ENCODE results near the gene SIRPA.

SIRPA gene

DNA sequence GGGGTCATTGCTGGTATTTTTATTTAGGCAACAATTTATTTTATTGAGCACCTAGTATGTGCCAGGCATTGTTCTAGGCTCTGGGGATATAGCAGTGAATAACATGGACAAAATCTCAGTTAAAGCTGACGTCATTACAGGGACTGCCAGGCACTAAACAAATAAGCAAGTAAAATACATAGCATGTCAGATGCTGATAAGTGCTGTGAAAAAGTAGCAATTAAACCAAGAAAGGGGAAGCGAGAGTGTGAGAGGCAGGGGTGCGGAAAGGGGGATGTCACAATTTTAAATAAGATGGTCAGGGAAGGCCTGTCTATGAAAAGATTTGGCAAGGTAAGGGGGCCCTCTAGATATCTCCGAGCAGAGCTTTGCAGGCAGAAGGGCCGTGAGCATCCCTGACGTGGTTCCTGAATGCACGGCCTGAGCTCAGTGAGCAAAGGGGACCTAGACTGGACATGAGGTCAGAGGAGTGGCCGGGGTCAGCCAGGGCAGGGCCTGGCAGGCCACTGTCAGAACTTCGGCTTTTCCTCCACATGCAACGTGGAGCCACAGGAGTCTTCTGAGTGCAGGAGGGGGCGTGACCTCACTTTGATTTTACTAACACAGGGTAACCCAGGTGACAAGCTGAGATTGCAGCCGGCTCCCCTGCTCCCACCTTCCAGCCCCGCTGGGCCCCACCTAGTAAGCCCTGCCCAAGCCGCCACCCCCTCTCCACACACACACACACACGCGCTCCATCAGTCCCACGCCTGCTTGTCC is 24.2 kb upstream of the SIRPA start:
- no peak for DNase-seq (ENCODE audit: low read depth)

DNA sequence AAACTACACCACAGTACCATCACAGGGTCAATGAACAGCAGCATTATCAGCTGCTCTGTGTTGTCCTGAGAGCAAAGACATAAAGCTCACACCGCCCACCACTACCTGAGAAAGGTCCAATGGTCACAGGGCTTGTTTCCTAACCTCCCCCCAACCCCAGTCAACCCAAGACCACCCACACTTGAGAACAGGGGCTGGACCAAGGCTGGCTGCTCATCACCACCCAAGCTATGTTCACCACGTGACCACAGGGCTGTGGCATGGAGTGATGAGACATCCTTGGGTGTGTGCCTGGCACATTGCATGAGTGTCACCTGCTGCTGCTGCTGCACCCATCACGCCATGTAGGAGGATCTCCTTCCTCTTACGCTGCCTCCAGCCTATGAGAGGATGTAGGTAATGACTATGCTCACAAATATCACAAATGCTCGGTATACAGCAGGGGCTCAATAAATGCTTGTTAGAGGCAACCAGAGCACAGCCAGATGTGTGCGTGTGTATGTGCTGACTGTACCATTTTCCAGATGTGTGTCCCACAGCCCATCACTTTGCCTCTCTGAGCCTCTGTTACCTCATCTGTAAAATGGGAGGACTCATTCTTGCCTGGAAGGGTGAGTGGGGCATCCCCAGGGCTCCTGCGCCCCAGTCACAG is 23.3 kb upstream of the SIRPA start:
- DNase-seq (ENCODE audit: low read depth), result no peak

- no peak for DNase-seq (ENCODE audit: low read depth)
Observed at GRCh38 chr20:1872459-1873097, 22.6 kb upstream of the SIRPA start.

DNA sequence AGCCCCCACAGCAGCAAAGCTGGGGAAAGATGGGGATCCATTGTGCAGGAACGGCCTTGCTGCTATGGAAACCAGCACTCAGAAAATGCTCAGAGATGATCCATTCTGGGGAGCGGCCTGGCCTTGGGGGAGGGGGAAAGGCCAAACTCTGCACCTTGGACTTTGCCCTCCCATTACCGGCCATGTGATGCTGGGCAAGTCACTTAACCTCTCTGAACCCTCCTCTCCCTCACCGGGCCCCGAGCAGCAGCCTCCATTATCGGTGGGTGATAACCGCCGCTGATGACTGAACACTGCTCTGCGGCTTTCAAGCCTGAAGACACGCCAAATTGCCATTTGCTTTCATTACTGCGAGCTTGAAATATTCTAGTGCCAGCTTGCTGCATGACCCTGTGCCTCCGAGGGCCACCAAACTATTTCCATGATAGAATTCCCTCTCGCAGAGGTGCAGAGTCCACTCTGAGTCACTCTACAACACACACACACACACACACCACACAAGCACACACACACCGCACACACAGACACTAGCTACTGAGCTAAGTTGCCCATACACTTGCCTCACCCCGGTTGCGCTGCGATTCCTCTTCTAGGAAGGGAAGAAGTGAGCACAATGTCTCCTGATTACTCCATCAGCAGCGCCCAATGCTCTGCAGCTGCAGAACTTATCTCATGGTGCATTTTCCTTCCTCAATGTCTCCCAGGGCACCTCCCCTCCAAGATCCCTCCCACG is 20.6 kb upstream of the SIRPA start:
- DNase-seq (ENCODE audit: low read depth), result no peak

DNA sequence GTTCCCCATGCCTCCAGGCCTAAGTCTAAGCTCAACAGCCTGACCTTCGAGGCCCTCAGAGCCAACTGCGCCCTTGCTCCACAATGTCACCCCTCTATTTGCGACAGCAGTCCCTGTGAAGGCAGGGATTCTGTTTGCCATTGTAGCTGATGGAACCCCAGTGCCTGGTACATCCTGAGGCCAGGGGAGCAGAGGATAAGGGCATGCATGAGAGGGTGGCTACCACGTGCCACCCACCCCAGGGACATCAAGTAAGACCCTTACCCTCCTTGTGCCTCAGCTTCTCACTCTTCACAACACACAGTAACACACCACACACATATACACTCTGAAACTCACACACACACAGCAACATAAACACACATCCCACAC is 20.0 kb upstream of the SIRPA start:
- DNase-seq (ENCODE audit: low read depth), result no peak

GRCh38 chr20:1875762-1876161 is 19.4 kb upstream of the SIRPA start:
- no peak for DNase-seq (ENCODE audit: low read depth)

- no peak for DNase-seq (ENCODE audit: low read depth)
Observed at GRCh38 chr20:1876217-1876921, 18.8 kb upstream of the SIRPA start.

GRCh38 chr20:1876975-1877608 is 18.1 kb upstream of the SIRPA start:
- DNase-seq (ENCODE audit: low read depth), result no peak

GRCh38 chr20:1877609-1878200 is 17.5 kb upstream of the SIRPA start:
- no peak for DNase-seq (ENCODE audit: low read depth)

GRCh38 chr20:1879369-1879768 is 15.8 kb upstream of the SIRPA start:
- no peak for DNase-seq (ENCODE audit: low read depth)

DNA sequence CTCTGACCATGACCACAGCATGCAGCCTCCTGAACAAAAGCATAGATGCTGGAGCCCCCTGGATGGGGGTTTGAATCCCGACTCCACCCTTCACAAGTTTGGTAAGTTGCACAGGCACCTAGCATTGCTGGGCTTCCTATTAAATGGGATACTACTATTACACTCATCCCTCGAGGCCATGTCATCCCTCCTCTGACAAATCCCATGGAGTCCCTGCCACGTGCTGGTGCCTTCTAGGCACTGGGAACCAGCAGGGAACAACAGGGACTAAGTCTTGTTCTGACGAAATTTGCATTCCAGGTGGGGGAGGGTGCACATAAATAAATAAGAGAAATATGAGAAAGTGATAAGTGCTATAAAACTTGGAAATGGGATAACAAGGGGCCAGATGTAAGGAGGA is 15.3 kb upstream of the SIRPA start:
- DNase-seq (ENCODE audit: low read depth), result no peak

DNA sequence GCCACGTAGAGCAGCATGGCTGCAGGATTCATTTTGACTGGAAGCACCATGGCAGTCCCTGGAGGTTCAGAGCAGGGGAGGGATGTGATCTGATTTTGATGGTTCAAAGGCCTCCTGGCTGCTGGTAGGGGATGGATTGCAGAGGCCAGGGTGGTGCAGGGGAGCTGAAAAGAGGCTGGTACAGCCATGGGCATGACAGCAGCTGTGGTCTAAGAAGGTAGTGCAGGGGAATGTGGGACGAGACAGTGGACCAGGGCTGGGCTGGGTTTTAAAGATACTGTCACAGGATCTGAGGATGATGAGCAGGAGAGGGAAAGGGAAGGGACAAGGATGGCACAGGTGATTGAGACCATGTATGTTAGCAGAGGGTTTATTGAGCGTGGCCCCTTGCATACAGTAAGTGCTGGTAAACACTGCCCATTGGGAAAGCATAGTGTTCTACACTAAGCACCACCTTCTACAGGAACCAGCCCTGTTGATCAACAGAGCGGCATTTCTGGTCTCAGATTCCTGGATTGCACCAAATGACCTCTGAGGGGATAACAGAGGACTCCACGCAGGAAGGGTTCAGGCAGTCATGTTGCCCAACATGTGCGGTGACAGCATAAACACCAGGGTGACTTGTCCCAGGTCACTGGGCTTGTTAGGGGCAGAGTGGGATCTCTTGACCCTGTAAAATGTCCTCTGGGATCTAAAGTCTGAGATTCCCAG is 14.5 kb upstream of the SIRPA start:
- no peak for DNase-seq (ENCODE audit: low read depth)

DNA sequence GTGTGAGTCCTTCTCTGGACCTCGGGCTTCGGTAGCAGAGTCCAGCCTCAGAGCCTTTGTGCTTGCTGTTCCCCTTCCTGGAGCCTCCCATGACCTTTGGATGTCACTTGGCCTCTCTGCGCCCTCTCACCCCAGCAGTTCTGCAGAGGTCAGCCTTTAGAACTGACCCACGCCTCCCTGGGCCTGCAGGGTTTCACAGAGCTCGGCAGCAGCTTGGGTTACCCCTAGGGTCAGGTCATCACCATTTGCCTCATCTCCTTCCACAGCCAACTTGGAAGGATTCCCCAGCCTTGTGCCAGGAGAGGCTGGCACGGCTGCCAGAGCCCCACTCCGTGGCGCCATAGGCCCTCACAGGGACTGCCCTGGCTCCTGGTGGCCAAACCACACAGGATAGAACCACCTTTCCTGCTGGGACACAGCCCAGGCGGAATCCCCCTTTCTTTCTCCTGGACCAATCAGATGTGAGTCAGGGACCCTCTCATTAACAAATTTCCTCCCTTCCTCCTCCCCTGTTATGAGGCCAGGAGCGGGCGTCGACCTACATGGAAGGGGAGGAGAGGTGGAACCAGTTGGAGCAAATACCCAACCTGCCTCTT is 13.9 kb upstream of the SIRPA start:
- DNase-seq (ENCODE audit: low read depth), result no peak

DNA sequence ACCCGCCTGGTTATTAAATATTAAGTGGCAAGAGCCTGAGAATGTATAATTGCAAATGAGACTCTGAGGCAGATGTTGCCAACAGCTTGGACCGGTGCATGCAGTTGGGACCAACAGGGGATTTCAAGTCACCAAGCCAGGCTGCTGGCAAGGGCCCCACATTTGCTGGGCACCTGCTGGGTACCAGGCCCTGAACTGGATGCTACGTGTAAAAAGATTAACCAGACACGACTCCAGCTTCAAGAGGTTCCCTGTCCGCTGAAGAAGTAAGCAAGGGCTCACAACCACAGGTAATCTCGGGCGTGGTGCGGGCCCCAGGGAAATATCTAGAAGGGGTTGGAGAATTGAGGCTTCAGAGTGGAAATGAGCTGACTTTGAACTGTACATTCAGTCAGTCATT is 13.2 kb upstream of the SIRPA start:
- DNase-seq (ENCODE audit: low read depth), result no peak

- DNase-seq (ENCODE audit: low read depth), result no peak
Observed at GRCh38 chr20:1883986-1884385, 11.2 kb upstream of the SIRPA start.

GRCh38 chr20:1885254-1885653 is 10.0 kb upstream of the SIRPA start:
- DNase-seq (ENCODE audit: low read depth), result no peak

DNA sequence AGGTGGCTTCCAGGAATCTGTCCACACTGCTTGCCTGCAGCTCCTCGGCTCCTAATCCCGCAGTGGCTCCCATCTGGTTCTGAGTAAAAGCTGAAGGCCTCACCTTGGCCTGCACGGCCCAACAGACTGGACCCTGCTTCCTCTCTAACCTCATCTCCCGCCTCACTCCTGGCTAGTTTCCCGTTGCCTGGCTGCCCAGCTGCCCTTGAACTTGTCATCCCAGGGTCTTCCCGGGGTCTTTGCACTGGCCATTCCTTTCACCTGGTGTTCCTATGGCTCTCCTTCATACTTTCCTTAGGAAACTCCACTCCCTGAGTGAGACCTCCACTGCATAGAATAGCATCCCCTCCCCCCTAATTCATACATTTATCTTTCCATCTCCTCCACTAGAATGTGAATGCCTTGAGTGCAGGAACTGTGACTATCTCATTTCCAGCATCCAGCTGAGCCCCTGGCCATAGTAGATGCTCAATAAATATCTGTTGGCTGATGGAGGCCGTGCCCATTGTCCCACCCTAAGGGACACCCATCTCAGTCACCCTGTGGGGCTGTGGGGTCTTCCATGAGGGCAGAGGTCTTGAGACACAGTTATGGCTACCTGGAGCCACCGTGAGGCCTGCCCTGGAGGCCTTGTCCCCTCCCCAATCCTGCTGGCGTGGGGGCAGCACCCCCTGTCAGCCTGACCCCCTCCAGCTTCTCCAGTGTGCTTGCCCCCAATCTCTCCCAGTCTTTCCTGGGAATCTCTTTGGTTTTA is 9.1 kb upstream of the SIRPA start:
- DNase-seq (ENCODE audit: low read depth), result no peak

- no peak for DNase-seq (ENCODE audit: low read depth)
Observed at GRCh38 chr20:1887321-1887720, 7.9 kb upstream of the SIRPA start.

- DNase-seq (ENCODE audit: low read depth), result no peak
Observed at GRCh38 chr20:1887756-1888155, 7.5 kb upstream of the SIRPA start.

Measured in non-pigmented ciliary epithelial cell (primary cell).